ENCODE results near the gene TMEM156. TPM values are rescaled to one million over a fixed set of nuclear protein-coding genes. Genes with fewer than 3 reads are reported as not detected.

TMEM156 gene
- total RNA-seq, 4 donors from 2014 or later, result 0.33 TPM; not detected in 3

GRCh38 chr4:38920677-38921076 is 111.5 kb downstream of the TMEM156 start:
- no peaks in the 10 kb centered on the region for H3K27me3 ChIP-seq
- intact Hi-C loops (cut with DNase I), result no loop called here
- H3K4me3 ChIP-seq (replicated peaks in 1 of 3), result no peak overlapping the region
- no peak for TF ChIP-seq POLR2A (IDR thresholded peaks at IDR 0.05)
- TF ChIP-seq, protein P1, sequence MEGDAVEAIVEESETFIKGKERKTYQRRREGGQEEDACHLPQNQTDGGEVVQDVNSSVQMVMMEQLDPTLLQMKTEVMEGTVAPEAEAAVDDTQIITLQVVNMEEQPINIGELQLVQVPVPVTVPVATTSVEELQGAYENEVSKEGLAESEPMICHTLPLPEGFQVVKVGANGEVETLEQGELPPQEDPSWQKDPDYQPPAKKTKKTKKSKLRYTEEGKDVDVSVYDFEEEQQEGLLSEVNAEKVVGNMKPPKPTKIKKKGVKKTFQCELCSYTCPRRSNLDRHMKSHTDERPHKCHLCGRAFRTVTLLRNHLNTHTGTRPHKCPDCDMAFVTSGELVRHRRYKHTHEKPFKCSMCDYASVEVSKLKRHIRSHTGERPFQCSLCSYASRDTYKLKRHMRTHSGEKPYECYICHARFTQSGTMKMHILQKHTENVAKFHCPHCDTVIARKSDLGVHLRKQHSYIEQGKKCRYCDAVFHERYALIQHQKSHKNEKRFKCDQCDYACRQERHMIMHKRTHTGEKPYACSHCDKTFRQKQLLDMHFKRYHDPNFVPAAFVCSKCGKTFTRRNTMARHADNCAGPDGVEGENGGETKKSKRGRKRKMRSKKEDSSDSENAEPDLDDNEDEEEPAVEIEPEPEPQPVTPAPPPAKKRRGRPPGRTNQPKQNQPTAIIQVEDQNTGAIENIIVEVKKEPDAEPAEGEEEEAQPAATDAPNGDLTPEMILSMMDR (IDR thresholded peaks at IDR 0.05), result no peak
- 84 to 87% methylated on average over 6 of the region's 6 CpGs for WGBS, 2 donors
- peaks cover 18 to 56% of the 10 kb centered on the region in 2 donors for H3K36me3 ChIP-seq
- no peaks in the 10 kb centered on the region for H3K9me3 ChIP-seq
- no peak for DNase-seq
- no peak overlapping the region for H3K27ac ChIP-seq
- H3K4me1 ChIP-seq, result no peaks in the 10 kb centered on the region

GRCh38 chr4:38920186-38920585 is 112.0 kb downstream of the TMEM156 start:
- Histone ChIP-seq H3K4me3 (replicated peaks in 1 of 3) (no peak overlapping the region), H3K27me3 (no peaks in the 10 kb centered on the region), H3K9me3 (no peaks in the 10 kb centered on the region), H3K4me1 (no peaks in the 10 kb centered on the region), H3K27ac (no peak overlapping the region), H3K36me3 (peaks cover 22 to 60% of the 10 kb centered on the region in 2 donors)
- intact Hi-C loops (cut with DNase I), result no loop called here
- no peak for TF ChIP-seq POLR2A (IDR thresholded peaks at IDR 0.05)
- TF ChIP-seq, protein P1 (IDR thresholded peaks at IDR 0.05), result no peak
- WGBS, 2 donors, result 91 to 94% methylated on average over 2 of the region's 2 CpGs
- DNase-seq, result no peak

- intact Hi-C loops (cut with DNase I), result no loop called here
- Histone ChIP-seq H3K36me3 (peaks cover 27 to 62% of the 10 kb centered on the region in 2 donors), H3K9me3 (no peaks in the 10 kb centered on the region), H3K4me3 (replicated peaks in 1 of 3) (no peak overlapping the region), H3K4me1 (no peaks in the 10 kb centered on the region), H3K27me3 (no peaks in the 10 kb centered on the region), H3K27ac (no peak overlapping the region)
- DNase-seq, result no peak
- no peak for TF ChIP-seq POLR2A (IDR thresholded peaks at IDR 0.05)
- TF ChIP-seq, protein P1 (IDR thresholded peaks at IDR 0.05), result no peak
- WGBS, 2 donors, result 96 to 97% methylated on average over 3 of the region's 3 CpGs
Observed at GRCh38 chr4:38919494-38919893, 112.7 kb downstream of the TMEM156 start.

DNA sequence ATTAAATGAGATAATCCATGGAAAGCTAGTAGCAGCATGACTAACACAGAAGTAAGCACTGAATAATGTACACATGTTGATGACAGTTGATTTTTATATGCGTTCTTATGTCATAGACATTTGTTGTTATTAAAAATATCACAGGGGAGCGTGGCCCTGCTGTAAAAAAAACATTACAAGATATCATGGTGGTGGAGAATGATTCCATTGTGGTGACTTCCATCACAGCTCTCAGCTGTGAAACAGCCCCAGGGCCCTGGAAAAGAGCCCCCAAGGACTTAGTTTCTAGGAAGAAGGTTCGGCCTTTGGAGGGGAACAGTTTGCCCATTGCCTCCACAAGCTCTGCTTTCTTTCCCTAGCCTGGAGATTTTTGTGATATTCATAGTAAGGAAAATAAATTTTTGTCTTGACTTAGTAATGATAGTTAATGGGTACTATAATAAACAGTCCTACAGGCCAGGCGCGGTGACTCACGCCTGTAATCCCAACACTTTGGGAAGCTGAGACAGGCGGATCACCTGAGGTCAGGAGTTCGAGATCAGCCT is 114.7 kb downstream of the TMEM156 start:
- intact Hi-C loops (cut with DNase I), result no loop called here
- no peak for DNase-seq
- Histone ChIP-seq H3K9me3 (no peaks in the 10 kb centered on the region), H3K36me3 (peaks cover 24 to 57% of the 10 kb centered on the region in 2 donors), H3K4me1 (no peaks in the 10 kb centered on the region), H3K4me3 (replicated peaks in 1 of 3) (no peak overlapping the region), H3K27me3 (no peaks in the 10 kb centered on the region), H3K27ac (no peak overlapping the region)
- TF ChIP-seq, protein P1 (IDR thresholded peaks at IDR 0.05), result no peak
- no peak for TF ChIP-seq POLR2A (IDR thresholded peaks at IDR 0.05)
- 85 to 88% methylated on average over 8 of the region's 8 CpGs for WGBS, 2 donors

Other genes starting within 250 kb of the TMEM156 start
- gene TLR10, start 249.4 kb downstream of the TMEM156 start, total RNA-seq, result under 1 TPM in 2 of 4 donors, not detected in 2; 0.10 to 0.83 TPM
- gene TLR1, start 227.6 kb downstream of the TMEM156 start, total RNA-seq, result 10 to 100 TPM in 1 of 4 donors, 1 to 10 TPM in 3; 4.0 to 12.8 (median 7.5) TPM
- 1 to 10 TPM; 1.4 to 3.0 (median 1.8) TPM for gene TLR6, start 175.6 kb downstream of the TMEM156 start, total RNA-seq
- 100 to 1,000 TPM in 3 of 4 donors, 10 to 100 TPM in 1; 80.1 to 144 (median 110) TPM for gene FAM114A1, start 164.6 kb downstream of the TMEM156 start, total RNA-seq
- 10 to 100 TPM; 19.7 to 27.3 (median 24.7) TPM for gene KLHL5, start 29.8 kb upstream of the TMEM156 start, total RNA-seq
- gene WDR19, start 150.1 kb upstream of the TMEM156 start, total RNA-seq, result 10 to 100 TPM; 62.9 to 92.9 (median 82.0) TPM